HG02623 (cell line): Measurements from ENCODE around the gene MYOD1.

Experiments used
- ATAC-seq: cut with Tn5 transposase; IDR thresholded peaks from one replicate; pipeline ENCODE4 v1.9.1; 2021; ENCODE audit warnings: moderate library complexity; ENCODE audit not compliant: unreplicated experiment

MYOD1 gene

GRCh38 chr11:17769218-17769617 lies 49.8 kb downstream of the MYOD1 start:
- no peak for ATAC-seq

- ATAC-seq, result no peak
These were observed 50.8 kb downstream of the MYOD1 start for GRCh38 chr11:17770048-17770652.

GRCh38 chr11:17770917-17771316 lies 51.5 kb downstream of the MYOD1 start:
- ATAC-seq, result no peak

- no peak for ATAC-seq
These were observed 52.0 kb downstream of the MYOD1 start for GRCh38 chr11:17771415-17771814.
